ENCODE results near the gene SPEN. TPM values are rescaled to one million over a fixed set of nuclear protein-coding genes. Genes with fewer than 3 reads are reported as not detected.

The SPEN gene
- total and polyA plus RNA-seq, 9 of the 15 experiments (the other 6 are each of a cell fraction or from before 2014, with no cell fraction given) = 5.7 to 87.5 (median 27.2) TPM

DNA sequence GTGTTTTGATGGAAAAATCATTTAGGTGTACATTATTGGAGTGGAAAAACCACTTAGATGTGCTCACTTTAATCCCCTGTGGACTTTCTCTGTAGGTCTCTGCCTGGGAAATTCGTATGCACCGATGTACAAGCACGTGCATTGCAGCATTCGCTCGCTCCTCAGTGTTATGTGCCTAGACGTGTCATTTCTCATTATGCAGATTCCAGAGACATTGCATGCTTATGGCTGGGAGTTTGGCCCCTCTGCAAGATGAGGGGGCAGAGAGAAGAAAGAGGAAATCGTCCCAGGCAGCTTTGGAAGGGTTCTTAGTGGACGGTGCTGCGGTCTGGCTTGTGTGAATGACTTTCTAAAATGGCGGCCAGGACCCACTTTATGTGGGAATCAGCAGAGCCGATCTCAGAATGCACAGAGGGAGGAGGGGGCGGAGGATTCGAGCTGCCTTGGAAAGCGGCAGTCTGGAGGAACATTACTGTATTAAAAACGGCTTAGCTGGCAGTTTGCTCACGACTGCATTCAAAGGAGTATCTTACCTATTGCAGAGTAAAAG is 2.3 kb downstream of the SPEN start (continued):
- TF ChIP-seq POLR2G (IDR thresholded peaks at IDR 0.05; ENCODE audit: low read depth, low read length) (no peak), MCM7 (IDR thresholded peaks at IDR 0.05) (no peak), ZNF76 (CRISPR knock-in tag; IDR thresholded peaks at IDR 0.05; ENCODE audit: borderline replicate concordance) (no peak), SAP30 (IDR thresholded peaks at IDR 0.05; ENCODE audit: borderline replicate concordance, insufficient read depth, low read depth, low read length, poor library complexity, severe bottlenecking) (peak; percentile 91), GTF2E2 (tag; IDR thresholded peaks at IDR 0.05) (0 out of 2 replicates have a peak, but pooled peaks have one; percentile 54), CBFA2T2 (conservative IDR thresholded peaks at IDR 0.05) (no peak), NFYB (IDR thresholded peaks at IDR 0.05; ENCODE audit: extremely low read depth, insufficient read length) (no peak), ETV6 (IDR thresholded peaks at IDR 0.05; ENCODE audit: borderline replicate concordance in 1 of 2, low read depth in 2 of 2, low read length in 1 of 2) (peak in 1 of 2 experiments; percentile 4; a peak in 1 of 4 replicates), ETV6 (CRISPR knock-in tag; IDR thresholded peaks at IDR 0.05; ENCODE audit: borderline replicate concordance) (no peak), POU5F1 (IDR thresholded peaks at IDR 0.05; ENCODE audit: borderline replicate concordance, low read depth, low read length, partially characterized antibody) (no peak)
- TF ChIP-seq, protein P1, sequence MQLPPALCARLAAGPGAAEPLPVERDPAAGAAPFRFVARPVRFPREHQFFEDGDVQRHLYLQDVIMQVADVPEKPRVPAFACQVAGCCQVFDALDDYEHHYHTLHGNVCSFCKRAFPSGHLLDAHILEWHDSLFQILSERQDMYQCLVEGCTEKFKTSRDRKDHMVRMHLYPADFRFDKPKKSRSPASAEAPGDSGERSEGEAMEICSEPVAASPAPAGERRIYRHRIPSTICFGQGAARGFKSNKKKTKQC (CRISPR knock-in tag; IDR thresholded peaks at IDR 0.05) = peak; percentile 30; the same call in 1 of the 2 replicates
- TF ChIP-seq, protein P2, sequence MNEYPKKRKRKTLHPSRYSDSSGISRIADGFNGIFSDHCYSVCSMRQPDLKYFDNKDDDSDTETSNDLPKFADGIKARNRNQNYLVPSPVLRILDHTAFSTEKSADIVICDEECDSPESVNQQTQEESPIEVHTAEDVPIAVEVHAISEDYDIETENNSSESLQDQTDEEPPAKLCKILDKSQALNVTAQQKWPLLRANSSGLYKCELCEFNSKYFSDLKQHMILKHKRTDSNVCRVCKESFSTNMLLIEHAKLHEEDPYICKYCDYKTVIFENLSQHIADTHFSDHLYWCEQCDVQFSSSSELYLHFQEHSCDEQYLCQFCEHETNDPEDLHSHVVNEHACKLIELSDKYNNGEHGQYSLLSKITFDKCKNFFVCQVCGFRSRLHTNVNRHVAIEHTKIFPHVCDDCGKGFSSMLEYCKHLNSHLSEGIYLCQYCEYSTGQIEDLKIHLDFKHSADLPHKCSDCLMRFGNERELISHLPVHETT (CRISPR knock-in tag; conservative IDR thresholded peaks at IDR 0.05 in 1 of 2, IDR thresholded peaks at IDR 0.05 in 1 of 2) = 0 out of 4 replicates have a peak, but pooled peaks of 1 of the 2 experiments have one; percentile 42
- TF ChIP-seq, protein P3, sequence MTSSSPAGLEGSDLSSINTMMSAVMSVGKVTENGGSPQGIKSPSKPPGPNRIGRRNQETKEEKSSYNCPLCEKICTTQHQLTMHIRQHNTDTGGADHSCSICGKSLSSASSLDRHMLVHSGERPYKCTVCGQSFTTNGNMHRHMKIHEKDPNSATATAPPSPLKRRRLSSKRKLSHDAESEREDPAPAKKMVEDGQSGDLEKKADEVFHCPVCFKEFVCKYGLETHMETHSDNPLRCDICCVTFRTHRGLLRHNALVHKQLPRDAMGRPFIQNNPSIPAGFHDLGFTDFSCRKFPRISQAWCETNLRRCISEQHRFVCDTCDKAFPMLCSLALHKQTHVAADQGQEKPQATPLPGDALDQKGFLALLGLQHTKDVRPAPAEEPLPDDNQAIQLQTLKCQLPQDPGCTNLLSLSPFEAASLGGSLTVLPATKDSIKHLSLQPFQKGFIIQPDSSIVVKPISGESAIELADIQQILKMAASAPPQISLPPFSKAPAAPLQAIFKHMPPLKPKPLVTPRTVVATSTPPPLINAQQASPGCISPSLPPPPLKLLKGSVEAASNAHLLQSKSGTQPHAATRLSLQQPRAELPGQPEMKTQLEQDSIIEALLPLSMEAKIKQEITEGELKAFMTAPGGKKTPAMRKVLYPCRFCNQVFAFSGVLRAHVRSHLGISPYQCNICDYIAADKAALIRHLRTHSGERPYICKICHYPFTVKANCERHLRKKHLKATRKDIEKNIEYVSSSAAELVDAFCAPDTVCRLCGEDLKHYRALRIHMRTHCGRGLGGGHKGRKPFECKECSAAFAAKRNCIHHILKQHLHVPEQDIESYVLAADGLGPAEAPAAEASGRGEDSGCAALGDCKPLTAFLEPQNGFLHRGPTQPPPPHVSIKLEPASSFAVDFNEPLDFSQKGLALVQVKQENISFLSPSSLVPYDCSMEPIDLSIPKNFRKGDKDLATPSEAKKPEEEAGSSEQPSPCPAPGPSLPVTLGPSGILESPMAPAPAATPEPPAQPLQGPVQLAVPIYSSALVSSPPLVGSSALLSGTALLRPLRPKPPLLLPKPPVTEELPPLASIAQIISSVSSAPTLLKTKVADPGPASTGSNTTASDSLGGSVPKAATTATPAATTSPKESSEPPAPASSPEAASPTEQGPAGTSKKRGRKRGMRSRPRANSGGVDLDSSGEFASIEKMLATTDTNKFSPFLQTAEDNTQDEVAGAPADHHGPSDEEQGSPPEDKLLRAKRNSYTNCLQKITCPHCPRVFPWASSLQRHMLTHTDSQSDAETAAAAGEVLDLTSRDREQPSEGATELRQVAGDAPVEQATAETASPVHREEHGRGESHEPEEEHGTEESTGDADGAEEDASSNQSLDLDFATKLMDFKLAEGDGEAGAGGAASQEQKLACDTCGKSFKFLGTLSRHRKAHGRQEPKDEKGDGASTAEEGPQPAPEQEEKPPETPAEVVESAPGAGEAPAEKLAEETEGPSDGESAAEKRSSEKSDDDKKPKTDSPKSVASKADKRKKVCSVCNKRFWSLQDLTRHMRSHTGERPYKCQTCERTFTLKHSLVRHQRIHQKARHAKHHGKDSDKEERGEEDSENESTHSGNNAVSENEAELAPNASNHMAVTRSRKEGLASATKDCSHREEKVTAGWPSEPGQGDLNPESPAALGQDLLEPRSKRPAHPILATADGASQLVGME (CRISPR knock-in tag; IDR thresholded peaks at IDR 0.05) = no peak
- TF ChIP-seq, protein P4, sequence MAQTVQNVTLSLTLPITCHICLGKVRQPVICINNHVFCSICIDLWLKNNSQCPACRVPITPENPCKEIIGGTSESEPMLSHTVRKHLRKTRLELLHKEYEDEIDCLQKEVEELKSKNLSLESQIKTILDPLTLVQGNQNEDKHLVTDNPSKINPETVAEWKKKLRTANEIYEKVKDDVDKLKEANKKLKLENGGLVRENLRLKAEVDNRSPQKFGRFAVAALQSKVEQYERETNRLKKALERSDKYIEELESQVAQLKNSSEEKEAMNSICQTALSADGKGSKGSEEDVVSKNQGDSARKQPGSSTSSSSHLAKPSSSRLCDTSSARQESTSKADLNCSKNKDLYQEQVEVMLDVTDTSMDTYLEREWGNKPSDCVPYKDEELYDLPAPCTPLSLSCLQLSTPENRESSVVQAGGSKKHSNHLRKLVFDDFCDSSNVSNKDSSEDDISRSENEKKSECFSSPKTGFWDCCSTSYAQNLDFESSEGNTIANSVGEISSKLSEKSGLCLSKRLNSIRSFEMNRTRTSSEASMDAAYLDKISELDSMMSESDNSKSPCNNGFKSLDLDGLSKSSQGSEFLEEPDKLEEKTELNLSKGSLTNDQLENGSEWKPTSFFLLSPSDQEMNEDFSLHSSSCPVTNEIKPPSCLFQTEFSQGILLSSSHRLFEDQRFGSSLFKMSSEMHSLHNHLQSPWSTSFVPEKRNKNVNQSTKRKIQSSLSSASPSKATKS (CRISPR knock-in tag; IDR thresholded peaks at IDR 0.05) = no peak
- TF ChIP-seq, protein P5, sequence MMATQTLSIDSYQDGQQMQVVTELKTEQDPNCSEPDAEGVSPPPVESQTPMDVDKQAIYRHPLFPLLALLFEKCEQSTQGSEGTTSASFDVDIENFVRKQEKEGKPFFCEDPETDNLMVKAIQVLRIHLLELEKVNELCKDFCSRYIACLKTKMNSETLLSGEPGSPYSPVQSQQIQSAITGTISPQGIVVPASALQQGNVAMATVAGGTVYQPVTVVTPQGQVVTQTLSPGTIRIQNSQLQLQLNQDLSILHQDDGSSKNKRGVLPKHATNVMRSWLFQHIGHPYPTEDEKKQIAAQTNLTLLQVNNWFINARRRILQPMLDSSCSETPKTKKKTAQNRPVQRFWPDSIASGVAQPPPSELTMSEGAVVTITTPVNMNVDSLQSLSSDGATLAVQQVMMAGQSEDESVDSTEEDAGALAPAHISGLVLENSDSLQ (IDR thresholded peaks at IDR 0.05) = no peak

All from K562 (cell line).